ENCODE results near the gene HOXD11. TPM values are rescaled to one million over a fixed set of nuclear protein-coding genes. Genes with fewer than 3 reads are reported as not detected.
A peak's percentile ranks its signal among the peaks of the same experiment; 100 is the strongest.

The HOXD11 gene
- polyA plus RNA-seq (2014; cell fraction: cytosol; rRNA removed) = 0.55 and 1.6 TPM in 2 replicates
- 0.55 TPM in 1 of 2 replicates, not detected in the other for polyA plus RNA-seq (2014; cell fraction: nucleus; rRNA removed)

GRCh38 chr2:176106581-176107539 lies at the start of gene HOXD11:
Gene HOXD11, plus strand, starts transcription at chr2:176107280. Its CDS starts 76 bp downstream, at chr2:176107356.
- DNase-seq (ENCODE audit: low spot score) = peak; percentile 40

GRCh38 chr2:176063958-176064357 lies 43.1 kb upstream of the HOXD11 start:
- DNase-seq (ENCODE audit: low spot score) = no peak

- DNase-seq (ENCODE audit: low spot score) = no peak
These were observed 40.2 kb upstream of the HOXD11 start for GRCh38 chr2:176066645-176067588.

GRCh38 chr2:176067589-176068418 lies 39.3 kb upstream of the HOXD11 start:
- DNase-seq (ENCODE audit: low spot score) = no peak

GRCh38 chr2:176068419-176068832 lies 38.7 kb upstream of the HOXD11 start:
- no peak for DNase-seq (ENCODE audit: low spot score)

GRCh38 chr2:176071330-176072291 lies 35.5 kb upstream of the HOXD11 start:
- DNase-seq (ENCODE audit: low spot score) = no peak

GRCh38 chr2:176072292-176072669 lies 34.8 kb upstream of the HOXD11 start:
- DNase-seq (ENCODE audit: low spot score) = no peak

- no peak for DNase-seq (ENCODE audit: low spot score)
These were observed 33.9 kb upstream of the HOXD11 start for GRCh38 chr2:176072951-176073904.

- DNase-seq (ENCODE audit: low spot score) = no peak
These were observed 32.1 kb upstream of the HOXD11 start for GRCh38 chr2:176074919-176075425.

- DNase-seq (ENCODE audit: low spot score) = no peak
These were observed 31.6 kb upstream of the HOXD11 start for GRCh38 chr2:176075481-176075880.

- no peak for DNase-seq (ENCODE audit: low spot score)
These were observed 31.0 kb upstream of the HOXD11 start for GRCh38 chr2:176076063-176076462.

GRCh38 chr2:176076796-176077195 lies 30.3 kb upstream of the HOXD11 start:
- DNase-seq (ENCODE audit: low spot score) = no peak

GRCh38 chr2:176078541-176079284 lies 28.4 kb upstream of the HOXD11 start:
- DNase-seq (ENCODE audit: low spot score) = no peak

GRCh38 chr2:176079285-176079830 lies 27.7 kb upstream of the HOXD11 start:
- DNase-seq (ENCODE audit: low spot score) = no peak

- DNase-seq (ENCODE audit: low spot score) = peak; percentile 81
These were observed 27.1 kb upstream of the HOXD11 start for GRCh38 chr2:176079831-176080539.

- DNase-seq (ENCODE audit: low spot score) = no peak
These were observed 26.3 kb upstream of the HOXD11 start for GRCh38 chr2:176080540-176081375.

Measured in SK-N-DZ (cell line).